ENCODE data around the gene DZIP1L. TPM values are rescaled to one million over a fixed set of nuclear protein-coding genes. Genes with fewer than 3 reads are reported as not detected.
A peak's percentile ranks its signal among the peaks of the same experiment; 100 is the strongest.

DZIP1L gene
- total RNA-seq, 1 donor from 2014 or later, result 19.0 TPM

DNA sequence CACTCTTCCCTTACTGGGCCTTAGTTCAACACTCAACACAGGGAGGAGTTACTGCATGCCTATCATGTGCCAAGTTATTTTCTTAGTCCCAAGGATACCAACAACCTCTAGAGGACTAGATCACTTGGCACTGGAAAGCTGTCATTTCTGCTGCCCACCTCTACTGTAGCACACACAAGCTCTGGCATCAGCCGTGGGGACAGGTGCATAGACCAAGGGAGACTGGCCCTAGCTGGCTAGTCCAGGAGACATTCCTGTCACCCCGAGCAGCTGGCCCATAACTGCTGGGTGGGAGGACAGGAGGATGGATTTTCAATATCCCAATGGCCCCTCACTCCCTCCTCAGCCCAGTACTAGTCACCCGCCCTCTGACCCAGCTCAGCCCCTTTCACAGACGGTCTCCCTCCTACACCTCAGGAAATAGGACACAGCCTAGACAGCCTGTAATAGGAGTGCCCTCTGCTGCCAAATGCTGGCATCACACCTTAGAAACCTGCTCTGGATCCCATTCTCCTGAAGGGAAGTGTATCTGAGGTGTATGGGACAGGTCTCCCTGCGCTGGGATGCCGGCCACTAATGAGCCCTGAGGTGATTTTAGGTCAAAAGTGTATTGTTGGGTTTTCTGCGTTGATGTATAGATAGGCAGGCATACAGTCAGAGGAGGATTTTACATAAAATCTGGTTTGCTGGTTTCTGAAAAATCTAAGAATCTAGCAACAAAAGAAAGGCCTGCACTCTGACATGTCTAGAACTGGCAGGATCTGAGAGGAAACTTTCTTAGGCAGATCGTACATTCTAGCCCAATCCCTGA, 3.4 kb upstream of the DZIP1L start:
- Mint-ChIP-seq H3K36me3 (ENCODE audit: low read depth, unreplicated experiment) (peaks cover 2% of the 10 kb centered on the region), H3K9me3 (ENCODE audit: unreplicated experiment) (peaks cover 2% of the 10 kb centered on the region), H3K27ac (ENCODE audit: unreplicated experiment) (no peak overlapping the region), H3K4me1 (ENCODE audit: low read depth, unreplicated experiment) (peaks cover 9% of the 10 kb centered on the region), H3K4me3 (ENCODE audit: unreplicated experiment) (no peak overlapping the region), H3K27me3 (ENCODE audit: low read depth, unreplicated experiment) (no peaks in the 10 kb centered on the region)
- H3K27me3 ChIP-seq (ENCODE audit: insufficient read depth, low read length), result no peaks in the 10 kb centered on the region
- peaks cover 5% of the 10 kb centered on the region for H3K4me1 ChIP-seq (ENCODE audit: insufficient read depth, low read length)
- no peaks in the 10 kb centered on the region for H3K36me3 ChIP-seq (ENCODE audit: insufficient read depth, low read length)
- H3K4me3 ChIP-seq (ENCODE audit: insufficient read depth, low read depth, low read length), result no peak overlapping the region
- H3K4me2 ChIP-seq (ENCODE audit: low read length), result no peak overlapping the region
- no peak overlapping the region for H3K27ac ChIP-seq (ENCODE audit: low read depth, low read length)
- H4K20me1 ChIP-seq (ENCODE audit: insufficient read depth, low read length), result no peaks in the 10 kb centered on the region
- peak; percentile 34 for DNase-seq (ENCODE audit: low read depth)
- H2AFZ ChIP-seq (ENCODE audit: low read depth, low read length), result no peak overlapping the region
- H3K9ac ChIP-seq (ENCODE audit: low read length), result no peak overlapping the region
- TF ChIP-seq, protein P1, sequence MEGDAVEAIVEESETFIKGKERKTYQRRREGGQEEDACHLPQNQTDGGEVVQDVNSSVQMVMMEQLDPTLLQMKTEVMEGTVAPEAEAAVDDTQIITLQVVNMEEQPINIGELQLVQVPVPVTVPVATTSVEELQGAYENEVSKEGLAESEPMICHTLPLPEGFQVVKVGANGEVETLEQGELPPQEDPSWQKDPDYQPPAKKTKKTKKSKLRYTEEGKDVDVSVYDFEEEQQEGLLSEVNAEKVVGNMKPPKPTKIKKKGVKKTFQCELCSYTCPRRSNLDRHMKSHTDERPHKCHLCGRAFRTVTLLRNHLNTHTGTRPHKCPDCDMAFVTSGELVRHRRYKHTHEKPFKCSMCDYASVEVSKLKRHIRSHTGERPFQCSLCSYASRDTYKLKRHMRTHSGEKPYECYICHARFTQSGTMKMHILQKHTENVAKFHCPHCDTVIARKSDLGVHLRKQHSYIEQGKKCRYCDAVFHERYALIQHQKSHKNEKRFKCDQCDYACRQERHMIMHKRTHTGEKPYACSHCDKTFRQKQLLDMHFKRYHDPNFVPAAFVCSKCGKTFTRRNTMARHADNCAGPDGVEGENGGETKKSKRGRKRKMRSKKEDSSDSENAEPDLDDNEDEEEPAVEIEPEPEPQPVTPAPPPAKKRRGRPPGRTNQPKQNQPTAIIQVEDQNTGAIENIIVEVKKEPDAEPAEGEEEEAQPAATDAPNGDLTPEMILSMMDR (IDR thresholded peaks at IDR 0.05; ENCODE audit: insufficient read depth, low read depth, low read length), result peak; percentile 89
- TF ChIP-seq EZH2 (IDR thresholded peaks at IDR 0.05; ENCODE audit: insufficient read depth, low read length), result no peak
- FAIRE-seq, result peak; percentile 23
- H3K79me2 ChIP-seq (ENCODE audit: insufficient read depth, low read length), result peaks cover 12% of the 10 kb centered on the region
- peaks cover 4% of the 10 kb centered on the region for H3K9me3 ChIP-seq (ENCODE audit: insufficient read depth, low read depth, low read length)

DNA sequence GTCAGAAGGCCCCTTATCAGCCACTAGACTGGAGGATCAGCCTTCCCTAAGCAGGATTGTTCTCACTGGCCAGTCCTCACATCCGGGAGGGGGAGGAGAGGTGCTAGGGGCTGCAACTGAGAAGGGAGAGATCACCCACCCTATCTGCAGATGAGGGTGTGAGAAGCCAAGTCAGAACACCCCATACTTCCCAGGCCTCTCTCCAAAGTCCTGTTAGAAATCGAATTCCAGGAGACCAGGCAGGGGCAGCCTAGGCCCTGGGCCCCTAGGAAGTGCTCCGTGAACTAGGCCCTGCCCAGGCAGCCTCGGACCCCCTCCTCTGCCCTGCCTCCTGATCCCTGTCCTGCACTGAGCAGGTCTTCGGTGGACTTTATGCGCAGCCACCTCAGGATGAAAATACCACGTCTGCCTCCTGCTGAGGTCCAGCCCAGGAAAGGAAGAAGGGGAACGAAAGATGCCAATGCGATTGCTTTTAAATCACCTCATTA, 933 bp downstream of the DZIP1L start:
- Histone ChIP-seq H3K4me3 (ENCODE audit: insufficient read depth, low read depth, low read length) (peak overlapping the region; percentile 78), H3K4me2 (ENCODE audit: low read length) (peak overlapping the region; percentile 91), H3K27ac (ENCODE audit: low read depth, low read length) (peak overlapping the region; percentile 81), H3K27me3 (ENCODE audit: insufficient read depth, low read length) (no peaks in the 10 kb centered on the region), H3K36me3 (ENCODE audit: insufficient read depth, low read length) (peaks cover 5% of the 10 kb centered on the region), H2AFZ (ENCODE audit: low read depth, low read length) (peak overlapping the region; percentile 90), H3K4me1 (ENCODE audit: insufficient read depth, low read length) (peaks cover 9% of the 10 kb centered on the region), H4K20me1 (ENCODE audit: insufficient read depth, low read length) (peaks cover 25% of the 10 kb centered on the region), H3K79me2 (ENCODE audit: insufficient read depth, low read length) (peaks cover 54% of the 10 kb centered on the region), H3K9me3 (ENCODE audit: insufficient read depth, low read depth, low read length) (no peaks in the 10 kb centered on the region), H3K9ac (ENCODE audit: low read length) (peak overlapping the region; percentile 88)
- no peaks in the 10 kb centered on the region for H3K27me3 Mint-ChIP-seq (ENCODE audit: low read depth, unreplicated experiment)
- peak overlapping the region; percentile 95 for H3K27ac Mint-ChIP-seq (ENCODE audit: unreplicated experiment)
- H3K4me3 Mint-ChIP-seq (ENCODE audit: unreplicated experiment), result peak overlapping the region; percentile 94
- no peak for TF ChIP-seq EZH2 (IDR thresholded peaks at IDR 0.05; ENCODE audit: insufficient read depth, low read length)
- TF ChIP-seq, protein P1 (IDR thresholded peaks at IDR 0.05; ENCODE audit: insufficient read depth, low read depth, low read length), result no peak
- FAIRE-seq (no peak), DNase-seq (ENCODE audit: low read depth) (peak; percentile 29)
- peaks cover 2% of the 10 kb centered on the region for H3K36me3 Mint-ChIP-seq (ENCODE audit: low read depth, unreplicated experiment)
- peaks cover 13% of the 10 kb centered on the region for H3K4me1 Mint-ChIP-seq (ENCODE audit: low read depth, unreplicated experiment)
- H3K9me3 Mint-ChIP-seq (ENCODE audit: unreplicated experiment), result no peaks in the 10 kb centered on the region

DNA sequence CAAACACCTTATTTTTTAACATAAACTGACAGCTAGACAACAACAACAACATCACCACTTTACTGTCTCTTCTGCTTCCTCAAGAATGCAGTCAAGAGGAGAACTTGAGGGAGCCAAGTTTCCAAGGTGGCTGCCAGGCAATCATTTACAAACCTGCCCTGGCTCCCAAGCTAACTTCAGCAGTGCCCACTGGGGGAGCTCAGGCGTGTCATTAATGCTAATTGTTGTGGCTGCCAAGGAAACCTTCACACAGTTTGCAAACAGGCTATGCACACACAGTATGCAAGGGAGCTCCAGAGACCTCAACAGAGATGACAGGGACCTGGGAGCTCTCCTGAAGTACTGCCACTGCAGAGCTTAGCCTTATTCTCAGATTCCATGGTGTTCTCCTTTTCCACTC, 2.1 kb downstream of the DZIP1L start:
- Mint-ChIP-seq H3K36me3 (ENCODE audit: low read depth, unreplicated experiment) (peaks cover 6% of the 10 kb centered on the region), H3K4me3 (ENCODE audit: unreplicated experiment) (peak overlapping the region; percentile 94), H3K4me1 (ENCODE audit: low read depth, unreplicated experiment) (peaks cover 13% of the 10 kb centered on the region), H3K27me3 (ENCODE audit: low read depth, unreplicated experiment) (no peaks in the 10 kb centered on the region), H3K27ac (ENCODE audit: unreplicated experiment) (peak overlapping the region; percentile 69), H3K9me3 (ENCODE audit: unreplicated experiment) (no peaks in the 10 kb centered on the region)
- Histone ChIP-seq H3K4me1 (ENCODE audit: insufficient read depth, low read length) (peaks cover 9% of the 10 kb centered on the region), H4K20me1 (ENCODE audit: insufficient read depth, low read length) (peaks cover 35% of the 10 kb centered on the region), H3K79me2 (ENCODE audit: insufficient read depth, low read length) (peaks cover 65% of the 10 kb centered on the region), H3K27ac (ENCODE audit: low read depth, low read length) (no peak overlapping the region), H3K9me3 (ENCODE audit: insufficient read depth, low read depth, low read length) (no peaks in the 10 kb centered on the region), H3K27me3 (ENCODE audit: insufficient read depth, low read length) (no peaks in the 10 kb centered on the region), H3K4me2 (ENCODE audit: low read length) (peak overlapping the region; percentile 91), H2AFZ (ENCODE audit: low read depth, low read length) (no peak overlapping the region), H3K9ac (ENCODE audit: low read length) (no peak overlapping the region), H3K36me3 (ENCODE audit: insufficient read depth, low read length) (peaks cover 5% of the 10 kb centered on the region), H3K4me3 (ENCODE audit: insufficient read depth, low read depth, low read length) (peak overlapping the region; percentile 3)
- TF ChIP-seq EZH2 (IDR thresholded peaks at IDR 0.05; ENCODE audit: insufficient read depth, low read length), result no peak
- TF ChIP-seq, protein P1 (IDR thresholded peaks at IDR 0.05; ENCODE audit: insufficient read depth, low read depth, low read length), result no peak
- DNase-seq (ENCODE audit: low read depth) (peak; percentile 13), FAIRE-seq (no peak)
